H7 (cell line): ENCODE results near the gene GAS2L3. TPM values are rescaled to one million over a fixed set of nuclear protein-coding genes. Genes with fewer than 3 reads are reported as not detected.
"Not testable (repeated sequence)": the region's sequence is repeated elsewhere in the genome, so short reads cannot be mapped to it uniquely, and the experiment has no call there.

Experiments
- DNase-seq: peaks from one replicate; pipeline ENCODE4 v3.0.0; 2012
- H3K27me3 ChIP-seq: 2 replicates; pipeline ENCODE4 v1.6.0; 2011; ENCODE audit warnings: mild to moderate bottlenecking, low read length; ENCODE audit not compliant: control insufficient read depth, insufficient read depth
- H3K36me3 ChIP-seq: replicated peaks from 2 replicates; pipeline ENCODE4 v1.5.1; 2011; ENCODE audit warnings: low read length; ENCODE audit not compliant: control insufficient read depth, insufficient read depth
- H3K4me3 ChIP-seq: 2 replicates; pipeline ENCODE4 v1.5.1; 2011; ENCODE audit warnings: low read depth, mild to moderate bottlenecking, control low read depth, low read length, moderate library complexity; ENCODE audit not compliant: insufficient read depth
- total RNA-seq: library from RNA; depleted of rRNA; stranded (reverse); fragments of >200 nt; shearing (Covaris generic); gene quantifications from 2 replicates; pipeline ENCODE4 v1.2.3, GENCODE V29; 2014; rRNA removed

The GAS2L3 gene
- total RNA-seq = 16.1 and 20.5 TPM in 2 replicates

- peak within 1 kb of the TSS; percentile 68 for H3K4me3 ChIP-seq
- peak; percentile 94 for DNase-seq
- H3K27me3 ChIP-seq = peaks cover 9% of the 10 kb centered on the region
- H3K36me3 ChIP-seq = no peaks in the 10 kb centered on the region
These were observed at the start of gene GAS2L3 for GRCh38 chr12:100573292-100574186. TSS of gene GAS2L3 (plus strand) at chr12:100573684. CDS start at chr12:100594905, 21,221 bp downstream.

DNA sequence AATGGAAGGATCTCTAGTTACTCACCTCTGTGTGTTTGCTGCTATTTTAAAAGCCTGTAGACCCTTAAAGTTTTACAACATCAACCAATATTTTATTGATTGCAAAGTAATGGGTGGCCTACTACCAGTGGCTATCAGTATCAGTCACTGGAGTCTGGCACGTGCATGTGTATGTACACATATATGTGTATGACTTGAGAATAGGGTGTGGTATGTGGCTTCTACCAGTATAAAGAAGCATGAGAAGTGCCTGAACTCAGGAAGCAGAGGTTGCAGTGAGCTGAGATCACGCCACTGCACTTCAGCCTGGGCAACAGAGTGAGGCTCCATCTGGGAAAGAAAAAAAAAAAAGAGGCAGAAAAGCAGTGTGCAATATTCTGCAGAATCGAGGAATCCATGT is 45.5 kb upstream of the GAS2L3 start:
- H3K4me3 ChIP-seq = no peak overlapping the region
- no peaks in the 10 kb centered on the region for H3K27me3 ChIP-seq
- no peaks in the 10 kb centered on the region for H3K36me3 ChIP-seq
- no peak for DNase-seq

- H3K4me3 ChIP-seq = no peak overlapping the region
- no peaks in the 10 kb centered on the region for H3K36me3 ChIP-seq
- DNase-seq = no peak
- H3K27me3 ChIP-seq = no peaks in the 10 kb centered on the region
These were observed 44.9 kb upstream of the GAS2L3 start for GRCh38 chr12:100528471-100529127.

DNA sequence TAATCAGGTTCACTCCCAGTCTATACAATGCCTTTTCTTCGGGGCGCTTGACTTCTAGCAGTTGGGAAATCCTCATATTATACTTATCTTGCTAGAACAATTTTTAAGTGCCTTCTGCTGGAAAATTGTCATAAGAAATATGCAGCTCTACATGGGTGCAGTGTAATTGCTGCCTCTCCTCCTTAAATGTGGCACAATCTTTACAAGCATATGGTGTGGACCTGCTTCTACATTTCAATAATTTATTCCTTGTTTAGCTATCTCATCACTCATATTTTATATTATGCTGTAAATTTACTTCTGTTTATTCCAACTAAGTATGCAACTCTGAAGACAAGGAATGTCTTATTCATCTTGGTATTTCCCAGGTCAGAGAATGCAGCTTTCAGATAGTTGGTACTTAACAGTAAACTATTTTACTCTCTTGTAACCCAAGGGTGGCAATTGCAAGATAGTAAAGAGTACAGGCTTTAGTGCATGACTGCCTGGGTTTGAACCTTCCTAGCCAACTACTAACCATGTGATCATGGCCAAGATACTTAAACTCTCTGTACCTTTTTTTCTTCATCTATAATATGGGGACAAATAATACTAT is 43.6 kb upstream of the GAS2L3 start:
- Histone ChIP-seq H3K36me3 (no peaks in the 10 kb centered on the region), H3K4me3 (no peak overlapping the region), H3K27me3 (no peaks in the 10 kb centered on the region)
- DNase-seq = no peak

DNA sequence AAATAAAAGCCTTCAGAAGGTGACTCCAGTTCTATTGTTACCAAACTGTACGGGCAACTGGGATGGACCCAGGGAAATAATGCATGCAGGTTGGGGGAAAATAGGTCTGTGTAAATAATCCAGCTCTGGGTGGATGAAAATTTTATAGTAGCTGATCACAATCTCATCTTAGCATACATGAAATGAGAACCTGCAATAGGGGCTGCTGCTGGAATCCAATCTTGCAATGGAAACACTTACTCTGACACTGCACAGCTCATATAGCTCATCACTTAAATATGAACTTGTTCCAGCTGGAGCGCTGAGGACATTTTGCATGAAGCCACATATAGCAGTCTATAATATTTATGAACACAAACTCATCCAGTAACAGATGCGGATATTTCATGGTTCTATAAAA is 40.1 kb upstream of the GAS2L3 start:
- DNase-seq = no peak
- Histone ChIP-seq H3K36me3 (no peaks in the 10 kb centered on the region), H3K4me3 (no peak overlapping the region), H3K27me3 (no peaks in the 10 kb centered on the region)

DNA sequence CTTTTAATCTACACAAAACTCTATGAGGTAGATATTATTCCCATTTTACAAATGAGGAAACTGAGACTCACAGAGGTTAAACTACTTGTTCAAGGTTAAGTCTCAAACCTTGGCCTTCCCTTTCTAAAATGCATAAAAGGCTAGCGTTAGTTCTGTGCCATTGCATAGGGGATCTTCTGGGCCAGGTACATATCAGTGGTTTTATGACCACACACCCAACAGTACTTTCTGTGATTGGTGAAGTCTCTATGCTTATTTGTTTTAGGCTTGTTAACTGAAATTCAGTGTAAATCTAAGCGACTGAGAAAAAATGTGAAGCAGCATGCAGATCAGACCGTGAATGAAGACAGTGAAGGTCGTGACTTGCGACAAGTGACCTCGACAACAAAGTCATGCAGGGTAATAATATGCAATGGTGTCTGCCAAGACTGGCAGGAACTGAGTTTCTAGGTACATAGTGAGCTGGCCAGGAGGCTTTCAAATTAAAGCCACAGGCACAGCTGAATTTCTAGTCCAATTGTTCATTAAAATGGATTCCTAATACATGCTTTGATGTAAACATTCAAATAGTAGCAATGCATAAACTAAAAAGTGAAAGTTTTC is 38.8 kb upstream of the GAS2L3 start:
- Histone ChIP-seq H3K4me3 (no peak overlapping the region), H3K27me3 (no peaks in the 10 kb centered on the region), H3K36me3 (no peaks in the 10 kb centered on the region)
- no peak for DNase-seq

DNA sequence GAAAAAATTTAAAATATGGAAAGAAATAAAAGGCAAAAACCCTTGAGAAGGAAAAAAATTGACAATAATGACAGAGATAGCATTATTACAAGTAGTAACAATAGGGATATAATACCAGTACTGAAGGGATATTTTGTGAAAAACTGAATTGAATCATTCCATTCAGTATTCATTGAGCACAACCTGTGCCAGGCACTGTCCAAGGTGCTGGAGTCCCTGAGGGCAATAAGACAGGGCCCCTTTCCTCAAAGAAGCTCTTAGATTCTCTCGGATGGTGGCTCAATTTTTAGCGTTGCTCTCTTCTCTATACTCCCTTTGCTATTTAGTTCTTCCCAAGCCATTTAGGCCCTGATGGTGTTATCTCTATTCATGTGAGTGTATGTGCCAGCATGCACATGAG is 34.3 kb upstream of the GAS2L3 start:
- no peaks in the 10 kb centered on the region for H3K27me3 ChIP-seq
- H3K36me3 ChIP-seq = no peaks in the 10 kb centered on the region
- no peak overlapping the region for H3K4me3 ChIP-seq
- DNase-seq = peak; percentile 46

- no peak for DNase-seq
- H3K27me3 ChIP-seq = no peaks in the 10 kb centered on the region
- no peaks in the 10 kb centered on the region for H3K36me3 ChIP-seq
- no peak overlapping the region for H3K4me3 ChIP-seq
These were observed 29.3 kb upstream of the GAS2L3 start for GRCh38 chr12:100544165-100544564.

DNA sequence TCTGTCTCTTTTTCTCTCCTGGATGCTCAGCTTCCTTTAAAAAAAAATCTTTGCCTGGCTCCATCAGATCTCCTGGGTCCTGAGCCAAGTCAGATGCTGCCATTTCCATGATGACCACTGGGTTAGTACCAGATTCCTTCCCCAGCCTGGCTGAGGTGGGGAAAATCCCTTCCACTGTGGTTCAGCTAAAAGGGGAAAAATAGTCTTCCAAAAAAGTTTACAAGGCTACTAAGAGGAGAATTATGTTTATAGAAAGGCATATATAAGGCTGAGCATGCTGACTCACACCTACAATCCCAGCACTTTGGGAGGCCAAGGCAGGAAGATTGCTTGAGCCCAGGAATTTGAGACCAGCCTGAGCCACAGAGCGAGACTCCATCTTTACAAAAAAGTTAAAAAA is 28.4 kb upstream of the GAS2L3 start:
- DNase-seq = no peak
- Histone ChIP-seq H3K36me3 (no peaks in the 10 kb centered on the region), H3K4me3 (no peak overlapping the region)

GRCh38 chr12:100553936-100554335 is 19.5 kb upstream of the GAS2L3 start:
- DNase-seq = no peak
- Histone ChIP-seq H3K4me3 (no peak overlapping the region), H3K27me3 (no peaks in the 10 kb centered on the region), H3K36me3 (no peaks in the 10 kb centered on the region)

More for the DNA sequence above, 28.4 kb upstream of the GAS2L3 start:
- no peaks in the 10 kb centered on the region for H3K27me3 ChIP-seq

GRCh38 chr12:100554608-100555077 is 18.8 kb upstream of the GAS2L3 start:
- Histone ChIP-seq H3K4me3 (no peak overlapping the region), H3K27me3 (no peaks in the 10 kb centered on the region), H3K36me3 (no peaks in the 10 kb centered on the region)
- peak; percentile 69 for DNase-seq

DNA sequence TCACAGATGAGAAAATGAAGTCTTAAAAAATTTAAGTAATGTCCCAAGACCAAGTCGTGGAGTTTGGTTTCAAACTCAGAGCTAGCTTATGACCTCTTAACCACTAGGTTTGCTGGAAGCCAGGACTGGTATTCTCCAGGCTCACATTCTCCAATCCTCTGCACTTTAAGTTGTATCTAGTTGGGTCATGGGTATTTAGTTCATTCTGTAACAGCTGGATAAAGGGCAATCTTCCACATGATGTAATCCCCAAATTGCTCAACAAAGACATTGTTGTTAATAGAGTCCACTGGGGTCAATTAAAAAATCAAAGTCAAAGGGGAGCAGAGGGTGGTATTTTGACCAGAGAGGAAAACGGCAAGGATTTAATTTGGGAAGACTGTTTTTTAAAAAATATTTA is 17.8 kb upstream of the GAS2L3 start:
- no peak overlapping the region for H3K4me3 ChIP-seq
- no peaks in the 10 kb centered on the region for H3K36me3 ChIP-seq
- no peaks in the 10 kb centered on the region for H3K27me3 ChIP-seq
- DNase-seq = no peak

DNA sequence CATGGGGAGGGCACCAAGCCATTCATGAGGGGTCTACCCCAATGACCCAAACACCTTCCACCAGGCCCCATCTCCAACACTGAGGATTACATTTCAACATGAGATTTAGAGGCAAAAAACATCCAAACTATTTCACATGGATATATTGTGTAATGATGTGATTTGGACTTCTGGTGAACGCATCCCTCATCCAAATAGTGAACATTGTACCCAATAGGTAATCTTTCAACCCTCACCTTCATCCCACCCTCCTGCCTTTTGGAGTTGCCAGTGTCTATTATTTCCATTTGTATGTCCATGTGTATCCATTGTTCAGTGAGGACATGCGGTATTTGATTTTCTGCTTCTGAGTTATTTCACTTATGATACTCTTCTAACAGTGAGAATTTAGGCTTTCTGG is 16.1 kb upstream of the GAS2L3 start:
- H3K27me3 ChIP-seq = no peaks in the 10 kb centered on the region
- H3K36me3 ChIP-seq = no peaks in the 10 kb centered on the region
- DNase-seq = no peak
- H3K4me3 ChIP-seq = no peak overlapping the region

- not testable (repeated sequence) for H3K27me3 ChIP-seq, DNase-seq, H3K36me3 ChIP-seq, H3K4me3 ChIP-seq
These were observed 14.2 kb upstream of the GAS2L3 start for GRCh38 chr12:100559261-100559660.
